ENCODE measurements around the gene MMP1.

DNA sequence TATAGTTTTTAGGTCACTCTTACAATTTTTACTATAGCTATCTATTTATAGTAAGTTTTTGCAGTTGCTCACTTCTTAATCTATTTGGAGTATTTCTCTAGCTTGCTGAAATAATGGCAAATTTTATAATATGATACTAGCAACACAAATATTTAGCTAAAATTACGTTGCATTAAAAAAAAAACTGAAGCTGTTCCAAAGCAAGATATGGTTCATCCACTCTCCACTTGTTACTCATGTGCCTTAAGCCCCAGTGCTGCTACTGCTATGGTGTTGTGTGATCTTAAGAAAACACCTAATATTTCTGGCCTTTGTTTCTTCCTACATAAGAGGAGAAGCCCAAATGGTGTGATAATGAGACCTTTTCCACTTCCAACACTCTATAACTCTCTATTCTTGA is 45.0 kb upstream of the MMP1 start:
- TF ChIP-seq GATA3 (IDR thresholded peaks at IDR 0.05; ENCODE audit: low read depth, low read length) (no peak), GATA2 (IDR thresholded peaks at IDR 0.05; ENCODE audit: low read depth, low read length) (no peak)

Measured in SH-SY5Y (cell line).